HEK293 (cell line): ENCODE measurements around the gene SNX10.

ENCODE experiments used
- CTCF ChIA-PET: fragments of 350-600 bp; formaldehyde crosslinking; extraction: SDS; loops from one replicate; lab custom pipeline; 2021; ENCODE audit warnings: antibody characterized with exemption; lab: Yijun Ruan, JAX
- POLR2A ChIA-PET: fragments of 300-600 bp; formaldehyde crosslinking; extraction: SDS; loops from one replicate; lab custom pipeline; 2020; ENCODE audit warnings: antibody characterized with exemption, inconsistent platforms; lab: Yijun Ruan, JAX
- H3K27ac ChIP-seq: fragments of 200-500 bp; sonication (Bioruptor generic); 2 replicates; pipeline ENCODE4 v1.5.1; 2014; ENCODE audit warnings: low read depth, low read length, control low read depth, inconsistent platforms; ENCODE audit errors: extremely low read depth
- H3K36me3 ChIP-seq, 2 experiments: fragments of 200-500 bp in 1 of 2; sonication (Bioruptor generic) in 1 of 2; 1 replicate in 1 of 2; 2 replicates in 1 of 2; pipeline ENCODE4 v1.5.1; 2014 to 2017; ENCODE audit warnings: inconsistent platforms in 2 of 2, low read length in 2 of 2; ENCODE audit not compliant: control insufficient read depth in 2 of 2, insufficient read depth in 1 of 2
- H3K4me1 ChIP-seq: fragments of 200-500 bp; sonication (Bioruptor generic); 2 replicates; pipeline ENCODE4 v1.5.1; 2014; ENCODE audit warnings: mild to moderate bottlenecking, low read length, inconsistent platforms; ENCODE audit not compliant: control insufficient read depth, insufficient read depth
- H3K4me3 ChIP-seq: 2 replicates; pipeline ENCODE4 v1.5.1; 2011; ENCODE audit warnings: low read depth, mild to moderate bottlenecking, control low read depth, low read length, moderate library complexity
- H3K9me3 ChIP-seq: fragments of 200-500 bp; sonication (Bioruptor generic); 2 replicates; pipeline ENCODE4 v1.5.1; 2014; ENCODE audit warnings: low read depth, low read length, inconsistent platforms; ENCODE audit not compliant: control insufficient read depth, insufficient read depth
- KLF9 ChIP-seq: fragments of 450-650 bp; formaldehyde crosslinking; IDR thresholded peaks from 2 replicates; pipeline ENCODE4 v1.5.1; 2016; ENCODE audit warnings: missing biosample characterization, missing genetic modification characterization, low read depth
- REPIN1 ChIP-seq: fragments of 450-650 bp; formaldehyde crosslinking; IDR thresholded peaks from 2 replicates; pipeline ENCODE4 v1.5.1; 2017; ENCODE audit warnings: missing biosample characterization, missing genetic modification characterization, low read depth
- SETDB1 ChIP-seq: IDR thresholded peaks from one replicate; pipeline ENCODE4 v1.6.1; 2017; ENCODE audit warnings: mild to moderate bottlenecking, low read length, moderate library complexity, mixed read lengths; ENCODE audit not compliant: insufficient read length
- ZBTB1 ChIP-seq: fragments of 450-650 bp; formaldehyde crosslinking; IDR thresholded peaks from 2 replicates; pipeline ENCODE4 v1.5.1; 2016; ENCODE audit warnings: missing biosample characterization, missing genetic modification characterization
- ZBTB20 ChIP-seq: fragments of 450-650 bp; formaldehyde crosslinking; IDR thresholded peaks from 2 replicates; pipeline ENCODE4 v1.5.1; 2016; ENCODE audit warnings: missing biosample characterization, missing genetic modification characterization
- ZNF114 ChIP-seq: fragments of 450-650 bp; formaldehyde crosslinking; IDR thresholded peaks from 2 replicates; pipeline ENCODE4 v1.5.0; 2017; ENCODE audit warnings: missing biosample characterization, missing genetic modification characterization
- ZNF132 ChIP-seq: fragments of 450-650 bp; formaldehyde crosslinking; IDR thresholded peaks from 2 replicates; pipeline ENCODE4 v1.5.1; 2017; ENCODE audit warnings: missing biosample characterization, missing genetic modification characterization, borderline replicate concordance
- ZNF174 ChIP-seq: fragments of 450-650 bp; formaldehyde crosslinking; IDR thresholded peaks from 2 replicates; pipeline ENCODE4 v1.5.0; 2017; ENCODE audit warnings: missing biosample characterization, mild to moderate bottlenecking, missing genetic modification characterization
- ZNF24 ChIP-seq: fragments of 450-650 bp; formaldehyde crosslinking; IDR thresholded peaks from 2 replicates; pipeline ENCODE4 v1.5.1; 2016; ENCODE audit warnings: missing biosample characterization, missing genetic modification characterization
- ZNF280D ChIP-seq: fragments of 450-650 bp; formaldehyde crosslinking; IDR thresholded peaks from 2 replicates; pipeline ENCODE4 v1.5.1; 2016; ENCODE audit warnings: missing biosample characterization, missing genetic modification characterization
- ZNF311 ChIP-seq: fragments of 450-650 bp; formaldehyde crosslinking; IDR thresholded peaks from 2 replicates; pipeline ENCODE4 v1.5.1; 2017; ENCODE audit warnings: missing biosample characterization, missing genetic modification characterization, borderline replicate concordance
- ZNF510 ChIP-seq: fragments of 450-650 bp; formaldehyde crosslinking; IDR thresholded peaks from 2 replicates; pipeline ENCODE4 v1.5.1; 2018; ENCODE audit warnings: mild to moderate bottlenecking, missing genetic modification characterization, missing biosample characterization; ENCODE audit not compliant: insufficient replicate concordance
- ZNF529 ChIP-seq: fragments of 450-650 bp; formaldehyde crosslinking; IDR thresholded peaks from 2 replicates; pipeline ENCODE4 v1.5.1; 2017; ENCODE audit warnings: missing genetic modification characterization, missing biosample characterization; ENCODE audit not compliant: insufficient replicate concordance
- ZNF600 ChIP-seq: fragments of 450-650 bp; formaldehyde crosslinking; IDR thresholded peaks from 2 replicates; pipeline ENCODE4 v1.5.1; 2016; ENCODE audit warnings: missing biosample characterization, missing genetic modification characterization
- ZNF610 ChIP-seq: fragments of 450-650 bp; formaldehyde crosslinking; IDR thresholded peaks from 2 replicates; pipeline ENCODE4 v1.5.1; 2016; ENCODE audit warnings: missing biosample characterization, missing genetic modification characterization, borderline replicate concordance
- ZNF621 ChIP-seq: fragments of 450-650 bp; formaldehyde crosslinking; IDR thresholded peaks from 2 replicates; pipeline ENCODE4 v1.5.1; 2017; ENCODE audit warnings: missing biosample characterization, missing genetic modification characterization
- ZNF677 ChIP-seq: fragments of 450-650 bp; IDR thresholded peaks from 2 replicates; pipeline ENCODE4 v1.5.0; 2018; ENCODE audit warnings: missing biosample characterization, mild to moderate bottlenecking, missing genetic modification characterization, moderate library complexity
- TF ChIP-seq, protein P1 (sequence below): fragments of 450-650 bp; formaldehyde crosslinking; IDR thresholded peaks from 2 replicates; pipeline ENCODE4 v1.5.1; 2017; ENCODE audit warnings: missing biosample characterization, missing genetic modification characterization
- TF ChIP-seq, protein P2 (sequence below): fragments of 450-650 bp; formaldehyde crosslinking; IDR thresholded peaks from 2 replicates; pipeline ENCODE4 v1.5.1; 2017; ENCODE audit warnings: missing biosample characterization, mild to moderate bottlenecking, missing genetic modification characterization, moderate library complexity
- TF ChIP-seq, protein P3 (sequence below): fragments of 450-650 bp; formaldehyde crosslinking; IDR thresholded peaks from 2 replicates; pipeline ENCODE4 v1.5.1; 2016; ENCODE audit warnings: missing biosample characterization, missing genetic modification characterization

SNX10 gene

GRCh38 chr7:26265065-26265464 is 26.6 kb upstream of the SNX10 start:
- ChIA-PET POLR2A (no interaction called here), CTCF (interaction anchor here (0.6 kb wide), 1 partner anchor 1699 kb away, joined by 6 read pairs; no protein-coding TSS in a partner anchor)
- no peak overlapping the region for H3K4me3 ChIP-seq
- no peak overlapping the region for H3K27ac ChIP-seq
- no peaks in the 10 kb centered on the region for H3K9me3 ChIP-seq
- no peak for TF ChIP-seq ZNF132 (tag by site-specific recombination)
- no peak for TF ChIP-seq REPIN1 (tag by site-specific recombination)
- TF ChIP-seq ZNF24 (tag by site-specific recombination), result no peak
- TF ChIP-seq, protein P1, sequence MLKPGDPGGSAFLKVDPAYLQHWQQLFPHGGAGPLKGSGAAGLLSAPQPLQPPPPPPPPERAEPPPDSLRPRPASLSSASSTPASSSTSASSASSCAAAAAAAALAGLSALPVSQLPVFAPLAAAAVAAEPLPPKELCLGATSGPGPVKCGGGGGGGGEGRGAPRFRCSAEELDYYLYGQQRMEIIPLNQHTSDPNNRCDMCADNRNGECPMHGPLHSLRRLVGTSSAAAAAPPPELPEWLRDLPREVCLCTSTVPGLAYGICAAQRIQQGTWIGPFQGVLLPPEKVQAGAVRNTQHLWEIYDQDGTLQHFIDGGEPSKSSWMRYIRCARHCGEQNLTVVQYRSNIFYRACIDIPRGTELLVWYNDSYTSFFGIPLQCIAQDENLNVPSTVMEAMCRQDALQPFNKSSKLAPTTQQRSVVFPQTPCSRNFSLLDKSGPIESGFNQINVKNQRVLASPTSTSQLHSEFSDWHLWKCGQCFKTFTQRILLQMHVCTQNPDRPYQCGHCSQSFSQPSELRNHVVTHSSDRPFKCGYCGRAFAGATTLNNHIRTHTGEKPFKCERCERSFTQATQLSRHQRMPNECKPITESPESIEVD (tag by site-specific recombination), result no peak
- H3K4me1 ChIP-seq, result no peaks in the 10 kb centered on the region
- H3K36me3 ChIP-seq, result no peaks in the 10 kb centered on the region

GRCh38 chr7:26265499-26266075 is 26.1 kb upstream of the SNX10 start:
- TF ChIP-seq ZNF280D, result peak; percentile 38; the same call in 1 of the 2 replicates
- 0 out of 2 replicates have a peak, but pooled peaks have one; percentile 17 for TF ChIP-seq ZNF610 (tag by site-specific recombination)
- TF ChIP-seq ZNF621 (tag by site-specific recombination), result no peak
- TF ChIP-seq, protein P2, sequence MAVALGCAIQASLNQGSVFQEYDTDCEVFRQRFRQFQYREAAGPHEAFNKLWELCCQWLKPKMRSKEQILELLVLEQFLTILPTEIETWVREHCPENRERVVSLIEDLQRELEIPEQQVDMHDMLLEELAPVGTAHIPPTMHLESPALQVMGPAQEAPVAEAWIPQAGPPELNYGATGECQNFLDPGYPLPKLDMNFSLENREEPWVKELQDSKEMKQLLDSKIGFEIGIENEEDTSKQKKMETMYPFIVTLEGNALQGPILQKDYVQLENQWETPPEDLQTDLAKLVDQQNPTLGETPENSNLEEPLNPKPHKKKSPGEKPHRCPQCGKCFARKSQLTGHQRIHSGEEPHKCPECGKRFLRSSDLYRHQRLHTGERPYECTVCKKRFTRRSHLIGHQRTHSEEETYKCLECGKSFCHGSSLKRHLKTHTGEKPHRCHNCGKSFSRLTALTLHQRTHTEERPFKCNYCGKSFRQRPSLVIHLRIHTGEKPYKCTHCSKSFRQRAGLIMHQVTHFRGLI (tag by site-specific recombination), result no peak
- no peak for TF ChIP-seq KLF9 (tag by site-specific recombination)
- peak; percentile 44 for TF ChIP-seq ZNF510 (tag by site-specific recombination)
- TF ChIP-seq ZNF311, result 0 out of 2 replicates have a peak, but pooled peaks have one; percentile 35
- no peak for TF ChIP-seq ZBTB1 (tag by site-specific recombination)
- no peak for TF ChIP-seq ZNF174 (tag by site-specific recombination)
- no peak for TF ChIP-seq ZNF114
- no peak for TF ChIP-seq ZBTB20
- peak; percentile 26 for TF ChIP-seq ZNF529 (tag by site-specific recombination)
- TF ChIP-seq ZNF677 (tag by site-specific recombination), result no peak
- peak; percentile 22 for TF ChIP-seq SETDB1
- TF ChIP-seq, protein P3, sequence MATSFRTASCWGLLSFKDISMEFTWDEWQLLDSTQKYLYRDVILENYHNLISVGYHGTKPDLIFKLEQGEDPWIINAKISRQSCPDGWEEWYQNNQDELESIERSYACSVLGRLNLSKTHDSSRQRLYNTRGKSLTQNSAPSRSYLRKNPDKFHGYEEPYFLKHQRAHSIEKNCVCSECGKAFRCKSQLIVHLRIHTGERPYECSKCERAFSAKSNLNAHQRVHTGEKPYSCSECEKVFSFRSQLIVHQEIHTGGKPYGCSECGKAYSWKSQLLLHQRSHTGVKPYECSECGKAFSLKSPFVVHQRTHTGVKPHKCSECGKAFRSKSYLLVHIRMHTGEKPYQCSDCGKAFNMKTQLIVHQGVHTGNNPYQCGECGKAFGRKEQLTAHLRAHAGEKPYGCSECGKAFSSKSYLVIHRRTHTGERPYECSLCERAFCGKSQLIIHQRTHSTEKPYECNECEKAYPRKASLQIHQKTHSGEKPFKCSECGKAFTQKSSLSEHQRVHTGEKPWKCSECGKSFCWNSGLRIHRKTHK (tag by site-specific recombination), result peak; percentile 18; the same call in 1 of the 2 replicates
- no peak for TF ChIP-seq ZNF600
- CTCF ChIA-PET, result interaction anchor here (0.6 kb wide), 2 partner anchors 22 to 1699 kb away, joined by 4 to 6 read pairs; no protein-coding TSS in a partner anchor

More at GRCh38 chr7:26265499-26266075, 26.1 kb upstream of the SNX10 start:
- Histone ChIP-seq H3K4me1 (no peaks in the 10 kb centered on the region), H3K27ac (no peak overlapping the region), H3K36me3 (no peaks in the 10 kb centered on the region), H3K9me3 (no peaks in the 10 kb centered on the region), H3K4me3 (no peak overlapping the region)
- POLR2A ChIA-PET, result no interaction called here
